HG03442 (cell line): Measurements from ENCODE around the gene APOA5.
"Not testable (repeated sequence)": the region's sequence is repeated elsewhere in the genome, so short reads cannot be mapped to it uniquely, and the experiment has no call there.

ENCODE experiments used
- ATAC-seq: cut with Tn5 transposase; IDR thresholded peaks from one replicate; pipeline ENCODE4 v1.9.1; 2021; ENCODE audit warnings: mild to moderate bottlenecking, moderate library complexity; ENCODE audit not compliant: unreplicated experiment

Gene APOA5

GRCh38 chr11:116801662-116802061 is 10.0 kb upstream of the APOA5 start:
- ATAC-seq, result not testable (repeated sequence)

GRCh38 chr11:116800610-116801009 is 8.9 kb upstream of the APOA5 start:
- no peak for ATAC-seq

GRCh38 chr11:116798368-116798767 is 6.7 kb upstream of the APOA5 start:
- ATAC-seq, result no peak

- no peak for ATAC-seq
Observed at GRCh38 chr11:116797816-116798215, 6.1 kb upstream of the APOA5 start.

GRCh38 chr11:116796548-116796947 is 4.9 kb upstream of the APOA5 start:
- no peak for ATAC-seq

DNA sequence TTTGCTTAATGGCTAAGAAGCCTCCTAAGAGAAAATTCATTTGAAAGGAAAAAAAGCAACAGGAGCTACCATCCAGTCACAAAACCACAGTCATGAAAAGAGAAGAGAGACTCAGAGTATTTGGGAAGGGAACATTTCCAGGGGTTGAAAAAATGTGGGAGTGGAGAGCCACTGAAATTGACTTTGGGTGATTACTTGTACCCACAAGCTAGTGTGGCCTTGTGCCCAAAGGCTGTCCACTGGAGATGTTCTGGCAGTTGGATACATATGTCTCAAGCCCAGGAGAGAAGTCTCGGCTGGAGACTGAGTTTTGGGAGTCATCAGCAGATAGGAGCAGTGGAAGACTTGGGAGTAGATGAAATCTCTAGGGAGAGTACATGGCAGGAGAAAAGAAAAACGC is 3.2 kb upstream of the APOA5 start:
- ATAC-seq, result no peak

DNA sequence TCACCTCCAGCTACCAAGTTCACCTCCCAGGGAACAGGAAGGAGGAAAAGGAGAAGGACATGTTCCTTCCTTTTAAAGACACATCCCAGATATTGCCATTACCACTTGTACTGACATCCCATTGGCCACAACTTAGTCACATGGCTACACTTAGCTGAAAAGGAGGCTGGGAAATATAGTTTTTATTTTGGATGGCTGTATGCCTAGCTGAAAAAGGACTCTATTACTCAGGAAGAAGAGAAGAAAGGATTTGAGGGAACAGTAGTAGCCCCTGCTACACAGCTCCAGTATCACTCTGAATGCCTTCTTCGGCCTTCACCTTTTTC is 2.1 kb upstream of the APOA5 start:
- no peak for ATAC-seq

GRCh38 chr11:116792869-116793771 is 1.4 kb upstream of the APOA5 start:
- ATAC-seq, result no peak

DNA sequence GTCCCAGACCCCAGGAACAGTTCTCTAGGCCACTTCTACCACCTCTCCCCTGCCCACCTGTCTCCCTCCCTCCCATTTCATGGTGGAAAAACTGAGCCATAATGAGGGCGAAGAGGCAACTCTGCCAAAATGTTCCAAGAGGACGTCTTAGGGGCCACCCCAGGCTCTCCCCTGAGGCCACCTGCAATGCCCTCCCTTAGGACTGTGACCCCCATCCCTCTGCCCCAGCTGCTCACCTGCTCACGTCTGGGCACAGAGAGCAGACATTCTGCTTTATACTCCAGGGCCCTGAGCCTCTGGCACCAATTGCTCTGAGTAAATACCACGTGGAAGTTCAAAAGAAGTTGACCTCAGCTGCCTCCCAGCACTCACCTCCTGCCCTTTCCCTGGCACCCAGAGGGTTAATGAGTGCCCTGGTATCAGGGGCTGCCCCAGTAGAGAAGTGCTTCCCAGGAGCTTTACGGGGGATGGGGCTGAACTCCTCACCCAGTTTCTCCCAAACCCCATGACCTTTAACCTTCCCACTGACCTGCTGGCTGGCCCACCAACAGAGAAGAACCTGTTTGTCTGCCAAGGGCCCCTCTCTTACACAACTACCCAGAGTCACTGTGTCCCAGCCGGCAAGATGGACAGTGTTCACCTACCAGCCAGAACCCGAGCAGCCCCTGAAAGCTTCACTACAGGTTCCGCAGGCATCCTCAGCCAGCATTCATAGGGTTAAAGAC is 627 bp upstream of the APOA5 start:
- no peak for ATAC-seq

DNA sequence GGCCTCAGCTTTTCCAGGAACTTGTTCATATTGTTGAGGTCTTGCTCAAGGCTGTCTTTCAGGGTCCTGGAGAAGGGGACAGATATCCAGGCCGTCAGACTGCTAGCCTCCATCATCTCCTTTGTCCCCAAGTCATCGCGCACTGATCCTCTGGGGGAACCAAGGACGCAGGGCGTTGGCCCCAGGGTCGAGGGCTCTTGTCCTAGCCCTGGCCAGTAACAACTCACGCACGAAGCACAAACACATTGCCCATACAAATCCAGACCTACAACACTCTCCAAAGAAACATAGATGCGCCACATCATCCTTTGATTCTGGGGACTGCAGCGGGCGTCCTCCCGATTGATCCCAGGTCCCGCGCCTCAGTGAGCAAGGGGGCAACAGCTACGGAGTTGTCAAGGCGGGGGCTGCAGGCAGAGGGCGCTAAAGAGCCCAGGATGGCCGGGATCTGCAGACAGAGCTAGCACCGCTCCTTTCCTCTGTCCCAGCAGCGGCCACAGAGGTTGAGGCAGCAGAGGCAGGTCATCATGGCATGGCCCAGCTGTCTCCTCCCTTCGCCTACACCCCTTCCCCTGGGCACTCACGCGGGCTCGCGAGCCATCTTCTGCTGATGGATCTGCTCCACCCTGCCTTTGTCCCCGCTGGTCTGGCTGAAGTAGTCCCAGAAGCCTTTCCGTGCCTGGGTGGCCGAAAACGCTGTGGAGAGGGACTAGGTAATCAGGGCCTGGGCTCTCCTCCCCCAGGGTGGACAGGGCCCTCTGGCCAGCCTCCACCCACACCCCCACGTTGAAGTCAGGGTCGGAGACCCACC is 472 bp downstream of the APOA5 start:
- ATAC-seq, result peak; percentile 33

- no peak for ATAC-seq
Observed at GRCh38 chr11:116790167-116791001, 1.3 kb downstream of the APOA5 start.

- no peak for ATAC-seq
Observed at GRCh38 chr11:116788975-116789374, 2.7 kb downstream of the APOA5 start.

DNA sequence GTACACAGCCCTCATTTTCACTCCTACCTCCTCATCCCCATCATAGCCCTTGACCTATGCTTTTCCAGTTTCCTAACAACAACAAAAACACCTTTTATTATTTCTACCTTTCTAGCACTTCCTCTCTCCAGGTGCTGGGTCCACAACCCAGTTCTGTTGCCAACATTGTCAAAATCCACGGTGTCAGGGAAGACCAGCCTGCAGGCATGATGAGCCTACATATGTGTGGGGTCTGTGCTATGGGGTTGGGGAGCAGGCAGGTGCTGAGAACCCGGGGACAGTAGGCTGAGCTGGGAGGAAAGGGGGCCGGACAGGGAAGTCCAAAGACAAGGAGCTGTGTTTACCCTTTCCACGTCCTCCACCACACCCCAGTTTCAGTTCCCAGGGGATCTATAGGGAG is 3.1 kb downstream of the APOA5 start:
- ATAC-seq, result no peak

GRCh38 chr11:116787786-116788486 is 3.7 kb downstream of the APOA5 start, which contains the start of gene ZPR1:
Gene ZPR1, minus strand, starts transcription at chr11:116788023. Its CDS starts 33 bp downstream, at chr11:116787990.
- peak; percentile 84 for ATAC-seq

DNA sequence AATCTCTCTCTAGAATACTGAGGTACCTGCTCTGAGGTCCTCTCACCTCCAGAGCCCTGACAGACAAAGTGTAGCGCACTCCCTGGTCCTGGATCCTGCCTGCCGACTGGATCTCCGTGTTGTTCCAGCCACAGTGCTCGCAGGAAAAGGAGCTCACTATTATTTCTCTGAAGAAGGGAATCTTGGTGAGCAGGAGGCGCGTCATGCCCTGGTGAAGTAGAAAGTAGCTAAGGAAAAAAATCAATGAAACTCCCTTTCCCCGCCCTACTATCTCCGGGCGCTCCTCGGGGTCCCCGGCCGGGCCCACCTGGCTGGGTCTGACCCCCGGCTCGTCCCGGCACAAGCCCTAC is 4.3 kb downstream of the APOA5 start:
- ATAC-seq, result no peak

DNA sequence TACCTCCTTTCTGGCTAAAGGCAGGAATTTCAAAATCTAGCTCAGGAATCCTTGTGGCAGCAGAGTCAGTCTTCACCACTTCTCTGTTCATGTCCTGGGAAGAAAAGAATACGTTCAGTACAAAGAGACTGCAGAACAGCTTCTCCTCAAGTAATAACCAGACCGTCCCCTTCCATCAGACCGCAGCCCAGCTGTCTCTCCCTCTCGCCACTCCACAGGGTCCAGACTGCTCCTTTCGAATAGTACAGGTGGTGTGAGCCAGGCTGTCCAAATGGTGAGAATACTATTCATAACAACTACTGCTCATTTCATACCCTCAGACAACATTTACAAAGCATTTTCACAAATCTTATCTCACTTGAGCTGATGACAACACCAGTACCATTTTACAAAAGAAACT is 4.7 kb downstream of the APOA5 start:
- ATAC-seq, result no peak

DNA sequence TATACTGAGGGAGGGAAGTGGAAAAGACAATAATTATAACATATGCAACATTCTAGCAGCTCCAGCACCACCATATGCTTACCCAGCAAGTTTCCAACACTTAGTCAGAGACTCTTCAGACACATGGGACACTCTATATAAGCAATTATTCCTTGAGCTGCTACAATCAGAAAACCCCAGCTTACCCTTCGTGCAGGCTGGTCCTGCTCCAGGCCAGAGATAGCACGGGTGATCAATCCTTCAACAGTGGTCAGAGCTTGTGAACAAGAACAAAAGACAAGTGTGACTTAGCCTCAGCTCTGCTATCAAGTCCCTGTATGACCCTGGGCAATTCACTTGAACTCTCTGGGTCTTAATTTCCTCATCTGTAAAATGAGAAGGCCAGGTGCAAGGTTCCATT is 5.4 kb downstream of the APOA5 start:
- ATAC-seq, result no peak

- peak; percentile 58 for ATAC-seq
Observed at GRCh38 chr11:116782728-116783127, 9.0 kb downstream of the APOA5 start.

GRCh38 chr11:116778556-116778955 is 13.1 kb downstream of the APOA5 start:
- ATAC-seq, result no peak

- no peak for ATAC-seq
Observed at GRCh38 chr11:116777056-116777455, 14.6 kb downstream of the APOA5 start.
